GM11168 (cell line): Measurements from ENCODE around the gene PPP1R36.

Experiments
- in situ Hi-C: fragments of 300-500 bp; cut with MboI; formaldehyde crosslinking; loops from one replicate; pipeline ENCODE4 v1.12.0; 2022; ENCODE audit warnings: low sequenced_read_pairs; ENCODE audit not compliant: unreplicated experiment

PPP1R36 gene

GRCh38 chr14:64637735-64638473 lies 88.1 kb downstream of the PPP1R36 start:
- in situ Hi-C loops, result loop anchor here (10.0 to 25.0 kb wide), 2 partner anchors 103 to 276 kb away; no protein-coding TSS in a partner anchor

- in situ Hi-C loops, result loop anchor here (10.0 to 25.0 kb wide), 2 partner anchors 104 to 276 kb away; no protein-coding TSS in a partner anchor
These were observed 88.9 kb downstream of the PPP1R36 start for GRCh38 chr14:64638625-64639024.
